Esophagus squamous epithelium (tissue), 4 donors: Measurements from ENCODE around the gene DES.

Experiments
- CTCF ChIP-seq, 6 experiments: fragments of 450-650 bp in 4 of 6; fragments of 200-600 bp in 2 of 6; sonication (generic) in 2 of 6; IDR thresholded peaks; one replicate each; pipeline ENCODE4 v1.5.1; 2016 to 2019; ENCODE audit warnings: antibody characterized with exemption in 6 of 6, mild to moderate bottlenecking in 4 of 6, moderate library complexity in 4 of 6
- POLR2A ChIP-seq, 4 donors: fragments of 450-650 bp; IDR thresholded peaks; one replicate each; pipeline ENCODE4 v1.6.1; 2017; ENCODE audit warnings: antibody characterized with exemption in 4 of 4, mild to moderate bottlenecking in 4 of 4, moderate library complexity in 3 of 4

- TF ChIP-seq POLR2A (IDR thresholded peaks at IDR 0.05) (no peak), CTCF (IDR thresholded peaks at IDR 0.05) (no peak)
These were observed 40.8 kb downstream of the DES start for GRCh38 chr2:219458996-219459395.
